Spleen (tissue), 13 donors: ENCODE data around the gene PHKB. TPM values are rescaled to one million over a fixed set of nuclear protein-coding genes. Genes with fewer than 3 reads are reported as not detected.

ENCODE experiments used
- DNase-seq: peaks from one replicate; pipeline ENCODE4 v3.0.0-alpha.2; 2020
- H3K27ac ChIP-seq, 8 donors: fragments of 200-600 bp; sonication (generic) in 7 of 8; 1 replicate in 4 of 8; 2 replicates in 4 of 8; pipeline versions ENCODE4 v1.5.0 to v1.8.0; 2016 to 2021; ENCODE audit warnings: inconsistent platforms in 4 of 8, mild to moderate bottlenecking in 4 of 8, moderate library complexity in 1 of 8
- H3K27me3 ChIP-seq, 7 donors: fragments of 200-600 bp; sonication (generic) in 6 of 7; replicated peaks in 1 of 7; 1 replicate in 4 of 7; 2 replicates in 3 of 7; pipeline versions ENCODE4 v1.5.0 to v1.8.0; 2016 to 2021; ENCODE audit warnings: inconsistent platforms in 3 of 7, mild to moderate bottlenecking in 1 of 7
- H3K36me3 ChIP-seq, 6 donors: fragments of 200-600 bp; sonication (generic) in 5 of 6; 1 replicate in 4 of 6; 2 replicates in 2 of 6; pipeline versions ENCODE4 v1.5.0 to v1.8.0; 2016 to 2021; ENCODE audit warnings: inconsistent platforms in 2 of 6
- H3K4me1 ChIP-seq, 6 donors: fragments of 200-600 bp; sonication (generic) in 5 of 6; 1 replicate in 3 of 6; 2 replicates in 3 of 6; pipeline versions ENCODE4 v1.5.0 to v1.8.0; 2016 to 2021; ENCODE audit warnings: inconsistent platforms in 3 of 6
- H3K4me3 ChIP-seq, 8 donors: fragments of 200-600 bp; sonication (generic) in 7 of 8; 1 replicate in 4 of 8; 2 replicates in 4 of 8; pipeline versions ENCODE4 v1.5.0 to v1.8.0; 2016 to 2021; ENCODE audit warnings: inconsistent platforms in 4 of 8, mild to moderate bottlenecking in 4 of 8, moderate library complexity in 2 of 8
- H3K9me3 ChIP-seq, 8 donors: fragments of 200-600 bp; sonication (generic) in 7 of 8; 1 replicate in 4 of 8; 2 replicates in 4 of 8; pipeline versions ENCODE4 v1.5.0 to v1.8.0; 2016 to 2021; ENCODE audit warnings: inconsistent platforms in 4 of 8
- CTCF ChIP-seq, 11 experiments: fragments of 200-600 bp in 7 of 11; fragments of 450-650 bp in 4 of 11; sonication (generic) in 4 of 11; IDR thresholded peaks in 8 of 11; conservative IDR thresholded peaks in 3 of 11; 1 replicate in 7 of 11; 2 replicates in 4 of 11; pipeline versions ENCODE4 v1.4.0 to v1.8.0; 2016 to 2021; ENCODE audit warnings: antibody characterized with exemption in 11 of 11, inconsistent platforms in 4 of 11, mild to moderate bottlenecking in 1 of 11
- POLR2A ChIP-seq, 3 donors: fragments of 450-650 bp; IDR thresholded peaks; one replicate each; pipeline ENCODE4 v1.5.1; 2017; ENCODE audit warnings: antibody characterized with exemption in 3 of 3, mild to moderate bottlenecking in 1 of 3
- POLR2AphosphoS5 ChIP-seq, 3 donors: sonication (generic); formaldehyde crosslinking; IDR thresholded peaks; one replicate each; pipeline ENCODE4 v1.5.1; 2017; ENCODE audit warnings: antibody characterized with exemption in 3 of 3
- whole genome bisulfite sequencing, 5 donors: extraction: QIAGEN DNeasy Blood & Tissue Kit in 3 of 5; methylation state at CpG; one replicate each; pipeline versions ENCODE4 v1.1.5 to v1.1.7; 2013 to 2018; 5-methylcytosine and 5-hydroxymethylcytosine counted together
- intact Hi-C: fragments of 100-400 bp; cut with DNase I; formaldehyde crosslinking; loops from one replicate; pipeline ENCODE4 v1.15.0; 2023; ENCODE audit warnings: low total_unique reads
- long read RNA-seq, 2 donors: transcript quantifications; one replicate each; lab custom pipeline, GENCODE V29; 2026
- polyA plus RNA-seq, 3 donors: library from polyadenylated mRNA; stranded (reverse); fragments of 200-250 nt; gene quantifications; one replicate each; pipeline ENCODE4 v1.2.1, GENCODE V29; 2013
- total RNA-seq, 7 donors: library from RNA; depleted of rRNA in 3 of 7; stranded (reverse); fragments of >200 nt in 3 of 7; fragmentation: NEBNext Ultra II Directional in 4 of 7; extraction: Animal tissue kit (Norgen Biotek cat#: 25700) in 4 of 7; gene quantifications; one replicate each; pipeline versions ENCODE4 v1.1.0 to v1.2.1, GENCODE V29; 2016 to 2021
- donor health status: healthy with polysubstance abuse.
- donor health status: DM: no; HTN: no; CAD: no; lungs with moderate emphysema.
- donor health status: DM: no; HTN: no; CAD: no.
- donor health status: Bipolar disorder and iron deficiency.
- donor health status: healthy.
- donor health status: DM: no; HTN: no; CAD: no.
- donor health status: DM: yes; HTN: yes; CAD: no.

Gene PHKB
- total RNA-seq = 100 to 1,000 TPM in 5 of 7 donors, 10 to 100 TPM in 2; 70.0 to 168 (median 115) TPM
- 10 to 100 TPM; 19.7 to 30.3 (median 25.8) TPM for polyA plus RNA-seq
- long read RNA-seq, donor 1, full-length matches to known transcripts = 3 of 3 reads
- long read RNA-seq, donor 1, partial matches to known transcripts = 0 of 3 reads
- long read RNA-seq, donor 1, other reads (novel, unspliced or antisense) = 0 of 3 reads
- long read RNA-seq, donor 2, partial matches to known transcripts = 28 of 28 reads
- long read RNA-seq, donor 2, other reads (novel, unspliced or antisense) = 0 of 28 reads

GRCh38 chr16:47460711-47461597, at the start of gene PHKB, which contains the start of gene ITFG1:
Gene PHKB, plus strand, starts transcription at chr16:47461331. Its CDS starts 20 bp downstream, at chr16:47461351.
Gene ITFG1, minus strand, starts transcription at chr16:47461063. Its CDS starts 18 bp downstream, at chr16:47461045.
- TF ChIP-seq POLR2AphosphoS5 (IDR thresholded peaks at IDR 0.05) (peak; percentile 91 to 95 (median 93)), CTCF (IDR thresholded peaks at IDR 0.05 in 8 of 11, conservative IDR thresholded peaks at IDR 0.05 in 3 of 11) (peak in 10 of 11 experiments; percentile 18 to 48 (median 35)), POLR2A (IDR thresholded peaks at IDR 0.05) (peak in 1 of 3 donors; percentile 53)
- Histone ChIP-seq H3K9me3 (no peaks in the 10 kb centered on the region), H3K27me3 (no peaks in the 10 kb centered on the region), H3K27ac (peak within 1 kb of the TSS; percentile 94 to 100 (median 98)), H3K4me3 (peak within 1 kb of the TSS; percentile 70 to 98 (median 88)), H3K4me1 (peaks cover 28 to 86% (median 76%) of the 10 kb centered on the region in 6 donors), H3K36me3 (peaks cover 0 to 38% (median 5%) of the 10 kb centered on the region in 6 donors)
- intact Hi-C loops = loop anchor here (10.0 kb wide), 1 partner anchor 486 kb away; the partner anchor contains the start of gene DNAJA2
- WGBS, 5 donors = 0 to 1% (median 0%) methylated on average over 30 to 82 of the region's 82 CpGs
- DNase-seq = peak; percentile 99

GRCh38 chr16:47413041-47413440, 48.1 kb upstream of the PHKB start:
- WGBS, 5 donors = 87 to 95% (median 89%) methylated on average over 1 of the region's 1 CpG
- intact Hi-C loops = no loop called here
- Histone ChIP-seq H3K9me3 (no peaks in the 10 kb centered on the region), H3K4me3 (no peak overlapping the region), H3K4me1 (no peaks in the 10 kb centered on the region), H3K27ac (no peak overlapping the region), H3K36me3 (peaks cover 0 to 56% (median 0%) of the 10 kb centered on the region in 6 donors), H3K27me3 (no peaks in the 10 kb centered on the region)
- no peak for DNase-seq
- TF ChIP-seq POLR2A (IDR thresholded peaks at IDR 0.05) = no peak
- no peak for TF ChIP-seq POLR2AphosphoS5 (IDR thresholded peaks at IDR 0.05)

GRCh38 chr16:47416869-47417268, 44.3 kb upstream of the PHKB start:
- 92 to 100% (median 100%) methylated on average over 1 of the region's 1 CpG for WGBS, 5 donors
- H3K9me3 ChIP-seq = no peaks in the 10 kb centered on the region
- intact Hi-C loops = no loop called here
- no peaks in the 10 kb centered on the region for H3K27me3 ChIP-seq
- TF ChIP-seq POLR2AphosphoS5 (IDR thresholded peaks at IDR 0.05) (no peak), POLR2A (IDR thresholded peaks at IDR 0.05) (no peak), CTCF (IDR thresholded peaks at IDR 0.05 in 8 of 11, conservative IDR thresholded peaks at IDR 0.05 in 3 of 11) (no peak)
- no peak overlapping the region for H3K27ac ChIP-seq
- DNase-seq = no peak
- no peak overlapping the region for H3K4me3 ChIP-seq
- H3K4me1 ChIP-seq = no peaks in the 10 kb centered on the region
- H3K36me3 ChIP-seq = peaks cover 0 to 58% (median 2%) of the 10 kb centered on the region in 6 donors

- intact Hi-C loops = no loop called here
- 93 to 96% (median 95%) methylated on average over 12 to 13 of the region's 13 CpGs for WGBS, 5 donors
- H3K27ac ChIP-seq = no peak overlapping the region
- no peak for TF ChIP-seq CTCF (IDR thresholded peaks at IDR 0.05 in 8 of 11, conservative IDR thresholded peaks at IDR 0.05 in 3 of 11)
- no peak for TF ChIP-seq POLR2A (IDR thresholded peaks at IDR 0.05)
- no peak for TF ChIP-seq POLR2AphosphoS5 (IDR thresholded peaks at IDR 0.05)
- DNase-seq = no peak
- H3K4me3 ChIP-seq = no peak overlapping the region
- no peaks in the 10 kb centered on the region for H3K27me3 ChIP-seq
- H3K4me1 ChIP-seq = no peaks in the 10 kb centered on the region
- peaks cover 0 to 71% (median 31%) of the 10 kb centered on the region in 6 donors for H3K36me3 ChIP-seq
- no peaks in the 10 kb centered on the region for H3K9me3 ChIP-seq
Measured at GRCh38 chr16:47424846-47425245, 36.3 kb upstream of the PHKB start.
